ENCODE results near the gene FEM1B. TPM values are rescaled to one million over a fixed set of nuclear protein-coding genes. Genes with fewer than 3 reads are reported as not detected.
A peak's percentile ranks its signal among the peaks of the same experiment; 100 is the strongest.

FEM1B gene
- total RNA-seq, 1 donor from 2014 or later, result 46.2 TPM

GRCh38 chr15:68322796-68323195, 45.3 kb downstream of the FEM1B start:
- H3K27ac Mint-ChIP-seq, result no peak overlapping the region
- H3K27me3 Mint-ChIP-seq, result peaks cover 12% of the 10 kb centered on the region
- H3K4me1 Mint-ChIP-seq, result peaks cover 17% of the 10 kb centered on the region
- DNase-seq, result no peak
- no peak overlapping the region for H3K4me3 Mint-ChIP-seq
- H3K36me3 Mint-ChIP-seq (ENCODE audit: low read depth), result no peaks in the 10 kb centered on the region
- intact Hi-C loops (cut with micrococcal nuclease), result no loop called here
- H3K9me3 Mint-ChIP-seq, result no peaks in the 10 kb centered on the region

GRCh38 chr15:68325726-68326125, 48.2 kb downstream of the FEM1B start:
- H3K9me3 Mint-ChIP-seq, result no peaks in the 10 kb centered on the region
- intact Hi-C loops (cut with micrococcal nuclease), result no loop called here

DNA sequence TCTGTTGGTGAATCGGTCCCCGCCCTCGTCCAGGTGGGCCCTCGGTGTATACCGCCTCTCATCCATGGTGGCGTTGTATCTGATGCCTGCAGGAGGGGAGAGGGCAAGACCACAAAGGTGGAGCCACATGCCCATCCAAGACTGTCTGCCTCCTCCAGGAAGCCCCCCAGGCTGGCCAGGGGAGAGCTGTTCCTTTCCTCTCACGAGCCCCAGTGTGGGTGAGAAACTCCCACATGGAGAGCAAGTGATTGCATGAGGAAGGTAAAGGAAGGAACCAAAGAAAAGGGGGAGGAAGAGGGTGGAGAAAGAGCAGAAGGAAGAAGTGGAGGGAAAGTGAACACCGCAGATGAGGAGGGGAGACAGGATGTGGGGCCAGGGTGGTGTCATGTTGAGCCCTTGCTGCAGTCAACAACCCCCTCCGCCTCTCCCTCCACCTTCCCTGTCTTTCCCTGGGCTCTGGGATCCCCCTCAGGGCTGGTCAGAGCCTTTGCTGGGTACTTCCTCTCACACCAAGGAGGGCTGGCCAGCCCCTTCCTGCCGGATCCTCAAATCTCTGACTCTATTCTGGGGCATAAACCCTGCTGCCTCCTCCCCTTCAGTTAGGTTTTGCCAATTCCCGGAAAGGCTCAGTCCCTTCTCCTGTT, 49.3 kb downstream of the FEM1B start:
- peaks cover 18% of the 10 kb centered on the region for H3K27me3 Mint-ChIP-seq

More at GRCh38 chr15:68325726-68326125, 48.2 kb downstream of the FEM1B start:
- Mint-ChIP-seq H3K4me3 (no peak overlapping the region), H3K27me3 (peaks cover 17% of the 10 kb centered on the region), H3K27ac (no peak overlapping the region), H3K36me3 (ENCODE audit: low read depth) (no peaks in the 10 kb centered on the region), H3K4me1 (peaks cover 29% of the 10 kb centered on the region)
- DNase-seq, result no peak

DNA sequence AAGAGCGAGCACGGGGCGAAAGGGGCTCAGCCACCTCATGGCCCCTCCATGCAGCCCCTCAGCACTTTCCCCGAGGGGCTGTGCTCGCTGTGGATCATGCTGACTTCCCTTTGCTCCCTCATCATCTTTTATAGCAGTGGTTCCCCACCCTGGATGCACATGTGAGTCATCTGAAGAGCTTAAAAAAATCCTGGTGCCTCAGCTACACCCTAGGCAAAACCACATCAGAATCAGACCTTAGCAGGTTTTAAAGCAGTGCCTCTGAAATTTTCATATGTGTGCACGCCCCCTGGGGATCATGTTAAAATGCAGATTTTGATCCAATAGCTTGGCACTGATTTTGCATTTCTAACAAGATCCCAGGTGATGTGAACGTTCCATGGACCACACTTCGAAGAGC, 50.9 kb downstream of the FEM1B start:
- no peaks in the 10 kb centered on the region for H3K9me3 Mint-ChIP-seq
- DNase-seq, result peak; percentile 74
- peaks cover 17% of the 10 kb centered on the region for H3K27me3 Mint-ChIP-seq
- intact Hi-C loops (cut with micrococcal nuclease), result no loop called here
- no peak overlapping the region for H3K4me3 Mint-ChIP-seq
- peaks cover 29% of the 10 kb centered on the region for H3K4me1 Mint-ChIP-seq
- no peak overlapping the region for H3K27ac Mint-ChIP-seq
- no peaks in the 10 kb centered on the region for H3K36me3 Mint-ChIP-seq (ENCODE audit: low read depth)

More for the DNA sequence above, 49.3 kb downstream of the FEM1B start:
- Mint-ChIP-seq H3K27ac (peak overlapping the region; percentile 58), H3K4me1 (peaks cover 29% of the 10 kb centered on the region), H3K4me3 (peak overlapping the region; percentile 27), H3K36me3 (ENCODE audit: low read depth) (no peaks in the 10 kb centered on the region), H3K9me3 (no peaks in the 10 kb centered on the region)
- intact Hi-C loops (cut with micrococcal nuclease), result no loop called here
- DNase-seq, result peak; percentile 62

- Mint-ChIP-seq H3K36me3 (ENCODE audit: low read depth) (no peaks in the 10 kb centered on the region), H3K4me1 (peaks cover 32% of the 10 kb centered on the region), H3K4me3 (no peak overlapping the region), H3K27ac (no peak overlapping the region), H3K27me3 (peaks cover 16% of the 10 kb centered on the region), H3K9me3 (no peaks in the 10 kb centered on the region)
- intact Hi-C loops (cut with micrococcal nuclease), result no loop called here
- no peak for DNase-seq
Measured at GRCh38 chr15:68328964-68329363, 51.4 kb downstream of the FEM1B start.

GRCh38 chr15:68330416-68330815, 52.9 kb downstream of the FEM1B start:
- no peaks in the 10 kb centered on the region for H3K36me3 Mint-ChIP-seq (ENCODE audit: low read depth)
- intact Hi-C loops (cut with micrococcal nuclease), result no loop called here
- peaks cover 34% of the 10 kb centered on the region for H3K4me1 Mint-ChIP-seq
- H3K4me3 Mint-ChIP-seq, result no peak overlapping the region
- H3K9me3 Mint-ChIP-seq, result no peaks in the 10 kb centered on the region
- H3K27me3 Mint-ChIP-seq, result peaks cover 14% of the 10 kb centered on the region
- no peak for DNase-seq
- no peak overlapping the region for H3K27ac Mint-ChIP-seq

- DNase-seq, result no peak
- Mint-ChIP-seq H3K27ac (no peak overlapping the region), H3K27me3 (peaks cover 14% of the 10 kb centered on the region), H3K36me3 (ENCODE audit: low read depth) (no peaks in the 10 kb centered on the region), H3K4me1 (peaks cover 34% of the 10 kb centered on the region), H3K4me3 (no peak overlapping the region), H3K9me3 (no peaks in the 10 kb centered on the region)
- intact Hi-C loops (cut with micrococcal nuclease), result no loop called here
Measured at GRCh38 chr15:68330901-68331300, 53.4 kb downstream of the FEM1B start.

DNA sequence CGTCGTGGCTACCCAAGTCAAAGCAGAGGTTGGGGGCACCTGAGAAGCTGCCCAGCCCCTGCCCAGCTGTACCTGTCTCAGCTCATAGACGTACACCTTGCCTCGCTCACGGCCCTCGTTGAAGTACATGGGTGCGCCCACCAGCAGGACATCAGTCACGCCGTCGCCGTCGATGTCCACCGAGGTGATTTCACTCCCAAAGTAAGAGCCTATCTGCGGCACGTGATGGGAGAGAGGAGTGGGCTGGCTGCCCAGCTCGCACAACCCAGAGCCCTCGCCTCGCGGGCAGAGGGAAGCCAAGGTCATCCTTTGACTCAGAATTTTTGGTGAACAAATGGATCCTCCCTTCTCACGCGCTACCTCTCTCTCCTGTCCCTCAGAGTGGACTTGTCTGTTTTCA, 54.7 kb downstream of the FEM1B start:
- H3K27ac Mint-ChIP-seq, result no peak overlapping the region
- H3K36me3 Mint-ChIP-seq (ENCODE audit: low read depth), result no peaks in the 10 kb centered on the region
- DNase-seq, result no peak
- no peaks in the 10 kb centered on the region for H3K9me3 Mint-ChIP-seq
- peaks cover 22% of the 10 kb centered on the region for H3K4me1 Mint-ChIP-seq
- H3K27me3 Mint-ChIP-seq, result peaks cover 14% of the 10 kb centered on the region
- intact Hi-C loops (cut with micrococcal nuclease), result no loop called here
- H3K4me3 Mint-ChIP-seq, result no peak overlapping the region

DNA sequence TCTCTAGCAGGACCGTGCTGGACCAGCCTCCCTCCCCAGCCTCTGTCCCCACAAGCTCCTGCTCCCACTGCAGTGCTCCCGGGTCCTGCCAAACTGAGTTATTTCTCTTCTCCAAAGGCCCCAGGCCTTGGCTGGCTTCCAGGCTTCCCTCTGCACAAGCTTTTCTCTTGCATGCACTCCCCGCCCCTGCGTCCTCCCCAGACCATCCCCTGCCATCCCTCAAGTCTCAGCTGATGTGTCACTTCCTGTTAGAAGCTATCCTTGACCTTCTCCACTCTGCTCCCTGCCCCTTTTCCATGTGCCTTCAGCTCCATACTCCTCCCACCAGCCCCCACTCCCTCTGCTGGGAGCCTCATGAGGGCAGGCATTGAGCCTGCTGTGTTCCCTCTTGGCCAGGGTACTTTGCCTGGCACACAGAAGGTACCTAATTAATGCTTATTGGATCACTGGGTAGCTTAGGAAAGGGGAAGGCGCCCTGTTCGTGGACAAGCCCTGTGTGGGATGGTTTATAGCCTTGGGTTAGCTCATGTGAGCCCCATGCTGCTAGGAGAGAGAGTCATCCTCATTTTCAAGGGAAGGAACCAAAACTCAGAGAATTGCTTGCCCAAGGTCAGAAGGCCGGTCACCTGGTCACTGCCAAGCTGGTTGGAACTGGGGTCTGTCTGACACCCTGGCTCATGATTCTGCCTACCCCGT, 56.4 kb downstream of the FEM1B start:
- no peak overlapping the region for H3K27ac Mint-ChIP-seq
- intact Hi-C loops (cut with micrococcal nuclease), result no loop called here
- no peak for DNase-seq
- no peaks in the 10 kb centered on the region for H3K36me3 Mint-ChIP-seq (ENCODE audit: low read depth)
- H3K27me3 Mint-ChIP-seq, result peaks cover 17% of the 10 kb centered on the region
- H3K9me3 Mint-ChIP-seq, result no peaks in the 10 kb centered on the region
- H3K4me3 Mint-ChIP-seq, result no peak overlapping the region
- peaks cover 9% of the 10 kb centered on the region for H3K4me1 Mint-ChIP-seq

DNA sequence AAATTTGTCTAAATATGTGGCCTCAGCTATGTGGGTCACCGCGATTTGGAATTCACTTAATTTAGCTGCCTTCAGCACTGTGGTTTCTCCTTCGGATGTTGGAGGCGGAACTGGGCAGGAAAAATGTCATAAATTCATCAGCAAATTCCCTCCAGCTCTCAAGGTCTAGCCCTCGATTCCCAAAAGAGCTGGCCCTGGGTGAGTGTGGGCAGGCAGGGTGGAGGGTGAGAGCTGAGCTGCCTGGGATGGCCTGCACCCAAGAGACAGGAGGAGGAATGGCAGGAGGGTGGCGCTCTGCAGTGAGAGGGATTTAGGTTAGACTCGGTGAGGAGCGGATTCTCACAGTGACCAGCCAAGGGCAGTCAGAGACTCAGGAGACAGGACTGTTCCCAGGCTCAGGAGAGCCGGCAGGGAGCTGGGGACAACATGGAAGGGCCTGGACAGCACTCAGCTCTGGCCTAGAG, 57.1 kb downstream of the FEM1B start:
- peaks cover 15% of the 10 kb centered on the region for H3K27me3 Mint-ChIP-seq
- no peak for DNase-seq
- H3K4me1 Mint-ChIP-seq, result peaks cover 5% of the 10 kb centered on the region
- H3K36me3 Mint-ChIP-seq (ENCODE audit: low read depth), result no peaks in the 10 kb centered on the region
- intact Hi-C loops (cut with micrococcal nuclease), result no loop called here
- H3K9me3 Mint-ChIP-seq, result no peaks in the 10 kb centered on the region
- no peak overlapping the region for H3K27ac Mint-ChIP-seq
- H3K4me3 Mint-ChIP-seq, result no peak overlapping the region

DNA sequence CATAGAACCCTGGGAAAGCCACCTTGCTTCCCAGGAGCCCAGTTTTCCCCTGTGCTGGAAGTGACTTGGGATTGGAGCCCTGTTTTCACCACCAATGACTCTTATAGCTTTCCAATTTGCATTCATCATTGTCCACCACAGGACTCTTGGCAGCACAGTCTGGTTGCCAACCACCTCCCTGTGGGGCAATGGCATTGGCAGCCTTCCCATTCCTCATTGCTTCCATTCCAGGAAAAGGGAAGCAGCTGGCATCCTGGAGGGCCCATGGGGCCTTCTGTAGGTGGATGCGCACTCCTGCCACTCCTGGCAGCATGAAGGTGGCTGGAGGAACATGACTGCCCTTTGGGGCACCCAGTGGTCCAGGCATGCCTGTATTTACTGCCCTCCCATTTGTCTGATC, 57.7 kb downstream of the FEM1B start:
- Mint-ChIP-seq H3K27ac (no peak overlapping the region), H3K27me3 (peaks cover 14% of the 10 kb centered on the region), H3K4me1 (peaks cover 5% of the 10 kb centered on the region), H3K9me3 (no peaks in the 10 kb centered on the region), H3K36me3 (ENCODE audit: low read depth) (no peaks in the 10 kb centered on the region), H3K4me3 (no peak overlapping the region)
- no peak for DNase-seq
- intact Hi-C loops (cut with micrococcal nuclease), result no loop called here

DNA sequence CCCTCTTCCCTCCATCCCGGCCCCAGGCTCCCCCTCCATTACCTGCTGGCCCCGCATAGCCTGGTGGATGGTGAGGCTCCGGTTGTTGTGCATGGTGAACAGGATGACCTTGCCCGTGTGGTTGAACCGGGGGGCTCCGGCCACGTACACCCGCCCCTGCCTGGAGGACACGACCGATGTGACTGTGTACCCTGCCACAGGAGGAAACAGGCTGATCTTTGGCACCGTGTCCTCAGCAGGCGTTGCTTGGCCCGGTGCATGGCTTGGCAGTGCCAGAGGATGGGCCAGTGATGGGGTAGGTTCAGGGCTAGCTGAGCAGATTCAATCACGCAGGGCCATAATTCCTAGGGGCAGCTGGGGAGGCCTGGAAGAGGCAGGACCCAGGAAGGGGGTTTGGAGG, 58.1 kb downstream of the FEM1B start:
- no peak for DNase-seq
- Mint-ChIP-seq H3K27ac (no peak overlapping the region), H3K4me1 (peaks cover 5% of the 10 kb centered on the region), H3K4me3 (no peak overlapping the region), H3K36me3 (ENCODE audit: low read depth) (no peaks in the 10 kb centered on the region), H3K27me3 (peaks cover 13% of the 10 kb centered on the region), H3K9me3 (no peaks in the 10 kb centered on the region)
- intact Hi-C loops (cut with micrococcal nuclease), result no loop called here

GRCh38 chr15:68336516-68336915, 59.0 kb downstream of the FEM1B start:
- peaks cover 5% of the 10 kb centered on the region for H3K4me1 Mint-ChIP-seq
- DNase-seq, result no peak
- H3K27me3 Mint-ChIP-seq, result peaks cover 9% of the 10 kb centered on the region
- intact Hi-C loops (cut with micrococcal nuclease), result no loop called here
- H3K36me3 Mint-ChIP-seq (ENCODE audit: low read depth), result no peaks in the 10 kb centered on the region
- H3K27ac Mint-ChIP-seq, result no peak overlapping the region
- H3K4me3 Mint-ChIP-seq, result no peak overlapping the region
- no peaks in the 10 kb centered on the region for H3K9me3 Mint-ChIP-seq

DNA sequence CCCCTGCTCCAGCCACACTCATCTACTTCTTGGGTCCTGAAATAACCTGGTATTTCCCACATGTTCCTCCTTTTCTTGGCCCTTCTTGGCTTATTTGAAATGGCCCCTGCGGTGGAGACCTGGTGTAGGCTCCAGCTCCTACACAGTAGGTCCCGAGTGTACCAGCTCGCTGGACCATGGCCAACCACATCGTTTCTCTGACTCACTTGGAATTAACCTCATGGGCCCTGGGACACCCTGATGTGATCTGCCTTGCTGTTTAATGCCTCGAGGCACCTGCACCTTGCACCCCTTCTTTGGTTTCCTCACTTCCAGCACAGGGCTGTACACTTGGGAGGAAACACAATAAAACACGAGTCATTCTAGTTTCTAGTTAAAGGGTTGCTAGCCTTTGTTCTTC, 60.3 kb downstream of the FEM1B start:
- no peak overlapping the region for H3K27ac Mint-ChIP-seq
- DNase-seq, result no peak
- H3K4me3 Mint-ChIP-seq, result no peak overlapping the region
- H3K27me3 Mint-ChIP-seq, result peaks cover 6% of the 10 kb centered on the region
- H3K36me3 Mint-ChIP-seq (ENCODE audit: low read depth), result no peaks in the 10 kb centered on the region
- intact Hi-C loops (cut with micrococcal nuclease), result no loop called here
- peaks cover 5% of the 10 kb centered on the region for H3K4me1 Mint-ChIP-seq
- H3K9me3 Mint-ChIP-seq, result no peaks in the 10 kb centered on the region
